ENCODE data around the gene SUMO4. TPM values are rescaled to one million over a fixed set of nuclear protein-coding genes. Genes with fewer than 3 reads are reported as not detected.

SUMO4 gene
- total RNA-seq, 1 donor from 2014 or later: 4.2 TPM

DNA sequence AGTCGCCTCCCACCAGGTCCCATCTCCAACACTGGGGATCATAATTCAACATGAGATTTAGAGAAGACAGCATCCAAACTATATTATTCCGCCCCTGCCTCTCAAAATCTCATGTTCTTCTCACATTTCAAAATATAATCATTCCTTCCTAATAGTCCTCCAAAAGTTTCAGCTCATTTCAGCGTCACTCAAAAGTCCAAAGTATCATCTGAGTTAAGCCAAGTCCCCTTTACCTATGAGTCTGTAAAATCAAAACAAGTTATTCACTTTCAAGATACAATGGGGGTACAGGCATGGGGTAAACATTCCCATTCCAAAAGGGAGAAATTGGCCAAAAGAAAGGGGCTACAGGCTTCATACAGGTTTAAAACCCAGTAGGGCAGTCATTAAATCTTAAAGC, 39.5 kb upstream of the SUMO4 start:
- H3K27me3 Mint-ChIP-seq (ENCODE audit: low read depth): no peaks in the 10 kb centered on the region

DNA sequence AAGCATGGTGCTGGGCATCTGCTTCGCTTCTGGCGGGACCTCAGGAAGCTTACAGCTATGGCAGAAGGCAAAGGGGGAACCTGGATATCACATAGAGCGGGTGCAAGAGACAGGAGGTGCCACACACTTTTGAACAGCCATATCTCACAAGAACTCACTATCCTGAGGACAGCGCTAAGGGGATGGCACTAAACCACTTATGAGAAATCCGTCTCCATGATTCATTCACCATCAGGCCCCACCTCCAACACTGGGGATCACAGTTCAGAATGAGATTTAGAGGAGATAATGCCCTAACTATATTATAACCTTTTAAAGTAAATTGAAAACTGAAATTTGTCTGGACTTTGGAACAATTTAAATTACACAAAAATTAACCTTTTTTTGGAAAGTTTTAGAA, 37.8 kb upstream of the SUMO4 start:
- H3K4me1 Mint-ChIP-seq: peaks cover 32% of the 10 kb centered on the region
- H3K4me3 Mint-ChIP-seq: no peak overlapping the region
- H3K27ac Mint-ChIP-seq: no peak overlapping the region
- H3K27me3 Mint-ChIP-seq (ENCODE audit: low read depth): no peaks in the 10 kb centered on the region
- H3K36me3 Mint-ChIP-seq: peaks cover 11% of the 10 kb centered on the region
- TF ChIP-seq, protein P1, sequence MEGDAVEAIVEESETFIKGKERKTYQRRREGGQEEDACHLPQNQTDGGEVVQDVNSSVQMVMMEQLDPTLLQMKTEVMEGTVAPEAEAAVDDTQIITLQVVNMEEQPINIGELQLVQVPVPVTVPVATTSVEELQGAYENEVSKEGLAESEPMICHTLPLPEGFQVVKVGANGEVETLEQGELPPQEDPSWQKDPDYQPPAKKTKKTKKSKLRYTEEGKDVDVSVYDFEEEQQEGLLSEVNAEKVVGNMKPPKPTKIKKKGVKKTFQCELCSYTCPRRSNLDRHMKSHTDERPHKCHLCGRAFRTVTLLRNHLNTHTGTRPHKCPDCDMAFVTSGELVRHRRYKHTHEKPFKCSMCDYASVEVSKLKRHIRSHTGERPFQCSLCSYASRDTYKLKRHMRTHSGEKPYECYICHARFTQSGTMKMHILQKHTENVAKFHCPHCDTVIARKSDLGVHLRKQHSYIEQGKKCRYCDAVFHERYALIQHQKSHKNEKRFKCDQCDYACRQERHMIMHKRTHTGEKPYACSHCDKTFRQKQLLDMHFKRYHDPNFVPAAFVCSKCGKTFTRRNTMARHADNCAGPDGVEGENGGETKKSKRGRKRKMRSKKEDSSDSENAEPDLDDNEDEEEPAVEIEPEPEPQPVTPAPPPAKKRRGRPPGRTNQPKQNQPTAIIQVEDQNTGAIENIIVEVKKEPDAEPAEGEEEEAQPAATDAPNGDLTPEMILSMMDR (IDR thresholded peaks at IDR 0.05; ENCODE audit: unreplicated experiment): no peak
- peaks cover 8% of the 10 kb centered on the region for H3K9me3 Mint-ChIP-seq
- no peak for DNase-seq (ENCODE audit: low spot score in 2 of 2, unreplicated experiment in 2 of 2)

More for the DNA sequence above, 39.5 kb upstream of the SUMO4 start:
- Mint-ChIP-seq H3K4me1 (peaks cover 30% of the 10 kb centered on the region), H3K4me3 (no peak overlapping the region), H3K27ac (no peak overlapping the region), H3K9me3 (peaks cover 8% of the 10 kb centered on the region), H3K36me3 (peaks cover 11% of the 10 kb centered on the region)
- TF ChIP-seq, protein P1 (IDR thresholded peaks at IDR 0.05; ENCODE audit: unreplicated experiment): no peak
- no peak for DNase-seq (ENCODE audit: low spot score in 2 of 2, unreplicated experiment in 2 of 2)

DNA sequence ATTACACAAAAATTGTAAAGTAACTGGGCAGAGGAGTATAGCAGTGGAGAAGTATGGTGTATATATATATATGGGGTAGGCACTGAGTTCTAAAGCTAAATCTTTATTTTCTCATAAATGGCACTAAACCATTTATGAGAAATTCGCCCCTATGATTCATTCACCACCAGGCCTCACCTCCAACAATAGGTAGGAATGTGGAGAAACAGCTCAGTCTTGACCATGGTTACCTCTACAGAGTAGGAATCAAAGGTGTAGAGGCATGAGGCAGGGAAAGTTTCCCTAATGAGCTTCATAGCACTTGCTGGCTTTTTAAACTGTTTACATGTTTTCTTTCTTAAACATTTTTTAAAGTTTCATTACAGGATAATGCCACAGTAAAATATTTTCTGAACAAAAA, 36.9 kb upstream of the SUMO4 start:
- TF ChIP-seq, protein P1 (IDR thresholded peaks at IDR 0.05; ENCODE audit: unreplicated experiment): no peak
- H3K4me1 Mint-ChIP-seq: peaks cover 32% of the 10 kb centered on the region
- no peak for DNase-seq (ENCODE audit: low spot score in 2 of 2, unreplicated experiment in 2 of 2)
- H3K9me3 Mint-ChIP-seq: peaks cover 8% of the 10 kb centered on the region
- no peak overlapping the region for H3K27ac Mint-ChIP-seq
- peaks cover 11% of the 10 kb centered on the region for H3K36me3 Mint-ChIP-seq
- H3K4me3 Mint-ChIP-seq: no peak overlapping the region
- no peaks in the 10 kb centered on the region for H3K27me3 Mint-ChIP-seq (ENCODE audit: low read depth)

DNA sequence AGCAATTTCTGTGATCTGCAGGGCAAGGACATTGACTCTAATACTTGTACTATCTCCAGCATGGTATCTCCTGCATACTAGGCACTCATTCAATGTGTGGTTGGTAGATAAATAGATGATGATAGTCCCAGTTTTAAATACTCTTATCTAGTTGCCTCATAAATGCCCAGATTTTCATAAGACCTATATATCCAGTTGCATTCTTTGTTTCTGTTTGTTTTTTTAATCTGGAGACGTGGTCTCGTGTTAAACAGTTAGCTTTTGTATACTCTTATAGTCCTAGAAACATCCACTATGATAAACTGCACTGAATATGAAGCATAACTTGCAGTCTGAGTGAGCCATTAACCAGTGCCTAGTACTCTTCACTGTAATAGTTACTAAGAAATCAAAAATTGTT, 35.5 kb upstream of the SUMO4 start:
- Mint-ChIP-seq H3K36me3 (peaks cover 11% of the 10 kb centered on the region), H3K4me1 (peaks cover 19% of the 10 kb centered on the region), H3K27me3 (ENCODE audit: low read depth) (no peaks in the 10 kb centered on the region), H3K4me3 (no peak overlapping the region), H3K9me3 (peaks cover 8% of the 10 kb centered on the region), H3K27ac (no peak overlapping the region)
- TF ChIP-seq, protein P1 (IDR thresholded peaks at IDR 0.05; ENCODE audit: unreplicated experiment): no peak
- no peak for DNase-seq (ENCODE audit: low spot score in 2 of 2, unreplicated experiment in 2 of 2)

DNA sequence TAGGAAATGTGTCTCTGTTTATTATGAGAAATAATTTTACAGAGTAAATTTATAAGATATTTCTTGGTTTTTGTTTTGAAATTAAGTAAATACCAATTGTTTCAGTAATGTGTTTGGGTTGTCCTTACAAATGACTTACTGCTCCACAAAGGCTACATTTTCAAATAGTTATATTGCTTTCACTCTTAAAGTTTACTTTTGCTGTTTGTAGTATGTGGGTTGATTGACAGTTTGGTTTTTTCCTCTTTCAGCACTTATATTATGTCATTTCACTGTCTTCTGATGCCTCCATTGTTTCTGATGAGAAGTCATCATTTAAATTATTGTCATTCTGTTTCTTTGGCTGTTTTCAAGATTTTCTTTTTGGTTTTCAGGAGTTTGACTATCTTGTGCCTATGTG, 34.9 kb upstream of the SUMO4 start:
- peaks cover 8% of the 10 kb centered on the region for H3K9me3 Mint-ChIP-seq
- no peak overlapping the region for H3K27ac Mint-ChIP-seq
- peaks cover 18% of the 10 kb centered on the region for H3K4me1 Mint-ChIP-seq
- H3K27me3 Mint-ChIP-seq (ENCODE audit: low read depth): no peaks in the 10 kb centered on the region
- H3K36me3 Mint-ChIP-seq: peaks cover 8% of the 10 kb centered on the region
- no peak for DNase-seq (ENCODE audit: low spot score in 2 of 2, unreplicated experiment in 2 of 2)
- no peak overlapping the region for H3K4me3 Mint-ChIP-seq
- TF ChIP-seq, protein P1 (IDR thresholded peaks at IDR 0.05; ENCODE audit: unreplicated experiment): no peak

All from mesothelial cell of epicardium (in vitro differentiated cells).